ENCODE data around the gene SLC24A1. TPM values are rescaled to one million over a fixed set of nuclear protein-coding genes. Genes with fewer than 3 reads are reported as not detected.

The SLC24A1 gene
- total and polyA plus RNA-seq, 10 of the 15 experiments (the other 5 are each of a cell fraction or from before 2014, with no cell fraction given), result 1.4 to 5.8 (median 3.3) TPM

DNA sequence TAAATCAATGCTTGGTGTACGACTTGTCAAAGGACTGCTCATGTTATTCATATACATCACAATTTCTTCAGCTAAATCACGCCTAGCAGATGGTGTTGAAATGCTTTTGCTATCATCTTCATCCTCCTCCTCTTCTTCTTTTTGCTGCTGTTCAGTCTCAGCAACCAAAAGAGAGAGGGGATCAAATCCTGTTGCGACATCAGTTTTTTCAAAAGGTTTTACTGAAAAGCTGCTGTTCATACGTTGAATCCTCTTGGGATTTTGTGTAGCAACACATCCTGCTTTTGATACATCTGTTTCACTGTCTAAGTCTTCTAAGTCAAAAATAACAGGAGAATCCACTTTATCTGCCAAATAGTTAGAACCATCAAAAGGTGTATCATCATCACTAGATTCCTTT, 69.0 kb downstream of the SLC24A1 start (continued):
- no peak for TF ChIP-seq CUX1 (IDR thresholded peaks at IDR 0.05; ENCODE audit: insufficient replicate concordance, low read depth, low read length)

DNA sequence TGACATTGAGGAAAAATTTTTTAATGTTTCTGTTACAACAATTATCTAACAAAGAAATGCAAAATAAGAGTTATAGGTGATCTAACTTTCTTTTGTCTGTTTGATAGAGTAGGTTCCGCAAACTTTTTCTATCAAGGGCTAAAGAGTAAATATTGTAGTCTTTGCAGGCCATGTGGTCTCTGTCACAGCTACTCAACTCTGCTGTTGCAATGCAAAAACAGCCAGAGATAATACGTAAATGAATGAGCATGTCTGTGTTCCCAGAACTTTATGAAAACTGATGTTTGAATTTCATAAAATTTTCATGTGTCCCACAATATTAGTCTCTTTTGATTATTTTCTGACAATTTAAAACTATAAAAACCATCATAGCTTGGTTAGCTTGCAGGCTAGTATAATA, 73.3 kb downstream of the SLC24A1 start:
- Histone ChIP-seq H3K27ac (ENCODE audit: control insufficient read depth, insufficient read depth) (no peak overlapping the region), H3K9me3 (replicated peaks; ENCODE audit: control insufficient read depth, insufficient read depth, low read length) (no peaks in the 10 kb centered on the region; the same call in 2 of the 3 replicates), H3K4me1 (ENCODE audit: control insufficient read depth, insufficient read depth, low read length) (peaks cover 4% of the 10 kb centered on the region), H3K4me2 (ENCODE audit: control insufficient read depth, insufficient read depth) (no peak overlapping the region), H3K4me3 (no peak overlapping the region), H4K20me1 (ENCODE audit: control insufficient read depth, insufficient read depth) (no peaks in the 10 kb centered on the region), H3K79me2 (ENCODE audit: control insufficient read depth, insufficient read depth, low read length) (no peaks in the 10 kb centered on the region), H3K36me3 (ENCODE audit: control insufficient read depth in 2 of 2, insufficient read depth in 2 of 2, low read length in 1 of 2) (peaks cover 2 to 23% of the 10 kb centered on the region in 2 experiments; a peak in 3 of 4 replicates), H3K27me3 (replicated peaks in 1 of 2; ENCODE audit: control insufficient read depth in 2 of 2, insufficient read depth in 2 of 2, low read length in 1 of 2) (no peaks in the 10 kb centered on the region), H3K9ac (ENCODE audit: control insufficient read depth, insufficient read depth, low read length) (no peak overlapping the region), H2AFZ (ENCODE audit: control insufficient read depth, low read depth, low read length) (no peak overlapping the region)
- SMC1A ChIA-PET (ENCODE audit: uncharacterized antibody, unreplicated experiment), result interaction anchor here (0.8 to 1.2 kb wide), 2 partner anchors 36 to 52 kb away, joined by 3 read pairs; no protein-coding TSS in a partner anchor
- no peak for FAIRE-seq
- CTCF ChIA-PET, result no interaction called here
- RAD21 ChIA-PET (ENCODE audit: unreplicated experiment), result no interaction called here
- no peak for DNase-seq (ENCODE audit: low read depth, low spot score)
- POLR2A ChIA-PET, result no interaction called here
- in situ Hi-C loops (cut with MboI) (no loop called here), intact Hi-C loops (cut with micrococcal nuclease; ENCODE audit: unreplicated experiment) (no loop called here)
- WGBS (ENCODE audit: insufficient coverage, insufficient replicate concordance, low lambda C conversion rate, missing lambda C conversion rate), result 97% methylated on average over 2 of the region's 2 CpGs
- no peak for ATAC-seq
- BruUV-seq (replicated peaks), result no TSS peak
- TF ChIP-seq KLF5 (IDR thresholded peaks at IDR 0.05; ENCODE audit: partially characterized antibody) (no peak), ESRRA (IDR thresholded peaks at IDR 0.05; ENCODE audit: low read length) (no peak), HDGF (IDR thresholded peaks at IDR 0.05) (no peak), BACH1 (IDR thresholded peaks at IDR 0.05; ENCODE audit: borderline replicate concordance) (no peak), YBX1 (IDR thresholded peaks at IDR 0.05) (no peak), ZBED1 (IDR thresholded peaks at IDR 0.05; ENCODE audit: borderline replicate concordance) (no peak), RELB (IDR thresholded peaks at IDR 0.05; ENCODE audit: low read depth) (no peak), RAD21 (IDR thresholded peaks at IDR 0.05; ENCODE audit: insufficient read depth, low read depth, low read length) (no peak), CUX1 (IDR thresholded peaks at IDR 0.05; ENCODE audit: insufficient replicate concordance, low read depth, low read length) (no peak), GABPA (IDR thresholded peaks at IDR 0.05; ENCODE audit: low read depth) (no peak)
